Frontal cortex (tissue), 4 donors: ENCODE measurements around the gene SYT7. TPM values are rescaled to one million over a fixed set of nuclear protein-coding genes. Genes with fewer than 3 reads are reported as not detected.

Source experiments
- DNase-seq, 2 donors: peaks; one replicate each; pipeline ENCODE4 v3.0.0; 2012; ENCODE audit warnings: low spot score in 2 of 2
- FAIRE-seq: peaks from 2 replicates; lab custom pipeline; 2012; peaks lifted over from hg19 to GRCh38; lab: Jason Lieb, UNC
- total RNA-seq: library from RNA; depleted of rRNA; stranded (reverse); fragments of >200 nt; gene quantifications from one replicate; pipeline ENCODE4 v1.2.3, GENCODE V29; 2014
- donor health status: control.
- donor health status: control.
- donor health status: control.

Gene SYT7
- total RNA-seq, 1 donor from 2014 or later, result 14.7 TPM

DNA sequence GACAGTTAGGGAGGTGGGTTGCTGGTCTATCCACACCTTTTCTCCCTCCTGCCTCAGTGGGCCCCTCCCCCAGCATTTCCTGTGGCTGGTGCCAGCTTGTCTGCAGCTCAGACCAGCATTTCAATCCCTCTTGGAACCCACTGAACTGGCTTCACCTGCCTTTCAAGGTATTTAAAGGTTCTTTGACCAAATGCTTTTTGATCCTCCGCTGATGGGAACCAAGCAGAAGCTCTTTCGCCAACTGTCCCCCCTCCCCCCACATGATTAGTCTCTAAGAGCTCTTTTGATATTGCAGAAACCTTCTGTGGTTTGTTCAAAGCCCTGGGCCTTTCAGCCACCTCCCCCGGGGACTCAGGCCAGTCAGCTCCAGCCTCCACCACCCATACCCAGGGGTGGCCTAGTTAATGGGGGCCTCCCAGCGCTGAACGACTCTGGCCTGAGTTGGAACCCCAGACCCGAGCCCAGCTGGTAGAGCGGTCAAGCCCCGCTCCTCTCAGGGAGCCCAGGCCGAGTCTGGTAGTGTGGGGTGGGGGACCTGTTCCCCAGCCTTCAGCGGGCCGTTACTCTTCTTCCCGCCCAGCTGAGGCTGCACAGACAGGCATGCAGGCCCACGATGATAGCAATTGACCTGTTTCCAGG is 6.0 kb upstream of the SYT7 start:
- DNase-seq (no peak), FAIRE-seq (no peak)

GRCh38 chr11:61585115-61585514 is 4.2 kb upstream of the SYT7 start:
- DNase-seq, result no peak

DNA sequence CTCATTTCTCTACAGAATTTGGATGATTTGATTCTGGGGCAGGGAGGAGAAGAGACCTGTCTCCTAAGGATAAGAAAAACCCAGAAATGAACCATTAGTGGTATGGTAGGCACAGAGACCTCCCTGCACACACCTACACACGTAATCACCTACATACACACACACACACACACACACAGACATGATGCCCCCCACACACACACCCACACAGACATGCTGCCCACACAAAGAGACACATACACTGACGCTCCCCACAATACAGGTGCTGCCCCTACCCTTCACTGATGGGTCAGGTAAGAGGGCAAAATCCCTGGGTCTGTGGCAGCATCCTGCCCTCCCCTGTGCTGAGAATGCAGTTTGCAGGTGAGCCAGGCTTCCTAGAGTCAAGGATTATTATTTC is 1.1 kb upstream of the SYT7 start:
- FAIRE-seq (no peak), DNase-seq (no peak)

More at GRCh38 chr11:61585115-61585514, 4.2 kb upstream of the SYT7 start:
- no peak for FAIRE-seq

- DNase-seq, result no peak
- FAIRE-seq, result no peak
These were observed 496 bp downstream of the SYT7 start for GRCh38 chr11:61580271-61580888.

- FAIRE-seq (no peak), DNase-seq (no peak)
These were observed 1.1 kb downstream of the SYT7 start for GRCh38 chr11:61579676-61580270.

GRCh38 chr11:61578819-61579675 is 1.8 kb downstream of the SYT7 start:
- FAIRE-seq (no peak), DNase-seq (no peak)

- no peak for DNase-seq
- no peak for FAIRE-seq
These were observed 3.3 kb downstream of the SYT7 start for GRCh38 chr11:61577383-61578118.

- DNase-seq (no peak), FAIRE-seq (no peak)
These were observed 4.7 kb downstream of the SYT7 start for GRCh38 chr11:61575886-61576861.

DNA sequence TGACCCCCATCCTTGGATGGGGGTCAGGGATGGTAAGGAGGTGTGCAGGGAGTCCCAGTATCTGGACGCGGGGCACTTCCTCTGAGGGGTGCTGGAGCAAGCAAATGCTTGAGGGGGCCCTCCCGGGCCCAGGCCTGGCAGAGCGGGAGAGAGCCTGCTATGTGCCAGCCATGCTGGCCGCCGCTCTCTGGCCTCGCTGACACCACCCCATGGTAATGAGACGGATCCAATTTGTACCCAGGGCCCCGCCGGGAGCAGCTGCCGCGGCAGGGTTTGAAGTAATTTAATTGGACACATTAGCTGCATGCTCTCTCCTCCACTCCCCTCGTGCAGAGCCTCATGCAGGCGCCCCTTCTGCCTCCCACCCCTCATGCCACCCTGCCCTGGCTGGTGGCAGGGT is 6.3 kb downstream of the SYT7 start:
- DNase-seq (no peak), FAIRE-seq (no peak)

GRCh38 chr11:61572913-61573312 is 8.0 kb downstream of the SYT7 start:
- FAIRE-seq (no peak), DNase-seq (no peak)

DNA sequence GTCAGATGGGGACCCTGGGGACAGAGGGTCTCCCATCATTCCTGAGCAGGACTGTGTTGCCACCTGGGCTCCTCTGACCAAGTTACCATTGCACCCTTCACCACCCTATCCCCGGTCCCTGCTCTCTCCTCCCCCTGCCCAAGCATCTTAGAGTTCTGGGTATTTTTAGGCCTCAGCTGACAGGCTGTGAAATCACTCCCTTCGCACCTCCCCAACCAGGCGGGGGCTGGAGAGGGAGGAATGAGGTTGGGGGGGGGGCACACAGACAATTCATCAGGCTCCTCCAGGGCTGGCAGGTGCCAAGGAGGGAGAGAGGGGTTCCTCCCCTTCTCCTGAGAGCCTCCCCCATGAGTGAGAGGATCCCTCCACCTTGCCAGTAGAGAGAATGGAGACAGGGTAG is 9.0 kb downstream of the SYT7 start:
- DNase-seq, result no peak

DNA sequence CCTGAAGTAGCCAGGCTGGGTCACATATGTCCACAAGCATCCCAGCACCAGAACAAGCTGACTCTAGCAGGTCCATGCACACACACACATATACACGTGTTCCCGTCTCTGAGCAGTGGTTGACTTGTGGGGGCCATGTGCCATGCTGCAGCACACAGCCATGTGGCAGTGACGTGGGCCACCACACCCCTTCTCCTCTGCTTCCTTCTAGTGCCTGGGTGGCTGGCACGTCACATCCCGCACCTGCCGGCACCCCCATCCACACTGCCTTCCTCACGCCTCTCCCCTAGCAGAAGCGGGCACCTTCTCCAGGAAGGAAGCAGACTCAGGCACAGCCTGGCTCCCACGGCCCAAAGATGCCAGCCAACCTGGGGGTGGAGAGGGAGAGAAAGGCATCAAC is 9.5 kb downstream of the SYT7 start:
- no peak for FAIRE-seq

More for the DNA sequence above, 9.0 kb downstream of the SYT7 start:
- FAIRE-seq, result no peak

GRCh38 chr11:61569701-61570100 is 11.2 kb downstream of the SYT7 start:
- no peak for FAIRE-seq
- DNase-seq, result no peak

More for the DNA sequence above, 9.5 kb downstream of the SYT7 start:
- DNase-seq, result no peak

DNA sequence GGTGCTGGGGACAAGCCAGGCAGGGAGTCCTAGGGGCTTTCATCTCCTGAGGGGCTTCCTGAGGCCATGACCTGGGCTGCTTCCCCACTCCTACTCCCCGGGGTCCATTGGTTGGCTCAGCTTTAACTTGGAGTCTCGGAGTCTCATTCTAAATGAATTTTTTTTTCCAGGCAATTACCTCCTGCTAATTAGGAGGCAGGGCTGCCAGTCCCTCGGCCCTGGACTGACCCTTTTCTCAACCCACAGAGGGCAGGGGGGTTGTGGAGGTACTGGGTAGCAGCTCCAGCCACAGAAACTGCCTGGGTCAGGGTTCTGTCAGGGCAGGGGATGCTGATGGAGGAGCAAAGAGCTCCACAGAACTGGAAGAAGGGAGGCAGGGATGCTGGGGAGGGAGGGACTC is 11.9 kb downstream of the SYT7 start:
- DNase-seq (no peak), FAIRE-seq (no peak)

DNA sequence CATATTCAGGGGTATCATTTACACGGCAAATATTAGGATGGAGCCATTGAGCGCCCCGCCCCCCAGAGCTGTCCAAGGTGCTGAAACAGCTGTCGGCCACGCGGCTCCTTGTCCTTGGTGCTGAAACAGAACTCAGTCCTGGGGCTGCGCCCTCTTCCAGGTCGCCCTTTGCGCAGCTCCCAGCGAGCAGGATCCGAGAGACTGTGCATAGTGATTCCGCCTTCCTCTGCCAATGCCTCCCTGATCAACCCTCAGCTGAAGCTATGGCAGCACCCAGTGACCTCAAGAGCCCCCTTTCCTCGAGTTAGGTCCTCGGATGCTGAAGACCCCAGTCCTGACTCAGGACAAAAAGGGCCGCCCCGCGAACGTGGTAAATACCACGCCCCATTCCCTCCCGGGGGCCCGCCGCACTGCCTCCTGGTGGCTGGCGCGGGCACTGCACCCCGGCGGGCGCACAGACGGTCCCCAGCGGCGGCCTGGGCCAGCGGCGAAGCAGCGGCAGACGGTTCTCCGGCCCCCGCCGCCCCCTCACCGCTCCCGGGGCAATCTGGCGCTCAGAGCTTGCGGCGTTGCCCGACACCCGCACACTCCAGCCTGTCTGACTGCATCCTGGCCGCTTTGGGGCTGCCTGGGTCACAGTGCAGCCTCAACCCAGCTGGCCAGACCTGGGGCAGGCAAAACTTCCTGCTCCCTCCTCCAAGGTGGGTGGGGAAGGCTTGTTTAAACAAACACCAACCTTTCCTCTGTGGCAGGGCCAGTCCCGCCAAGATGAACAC is 13.4 kb downstream of the SYT7 start:
- FAIRE-seq (no peak), DNase-seq (peak; percentile 86)

DNA sequence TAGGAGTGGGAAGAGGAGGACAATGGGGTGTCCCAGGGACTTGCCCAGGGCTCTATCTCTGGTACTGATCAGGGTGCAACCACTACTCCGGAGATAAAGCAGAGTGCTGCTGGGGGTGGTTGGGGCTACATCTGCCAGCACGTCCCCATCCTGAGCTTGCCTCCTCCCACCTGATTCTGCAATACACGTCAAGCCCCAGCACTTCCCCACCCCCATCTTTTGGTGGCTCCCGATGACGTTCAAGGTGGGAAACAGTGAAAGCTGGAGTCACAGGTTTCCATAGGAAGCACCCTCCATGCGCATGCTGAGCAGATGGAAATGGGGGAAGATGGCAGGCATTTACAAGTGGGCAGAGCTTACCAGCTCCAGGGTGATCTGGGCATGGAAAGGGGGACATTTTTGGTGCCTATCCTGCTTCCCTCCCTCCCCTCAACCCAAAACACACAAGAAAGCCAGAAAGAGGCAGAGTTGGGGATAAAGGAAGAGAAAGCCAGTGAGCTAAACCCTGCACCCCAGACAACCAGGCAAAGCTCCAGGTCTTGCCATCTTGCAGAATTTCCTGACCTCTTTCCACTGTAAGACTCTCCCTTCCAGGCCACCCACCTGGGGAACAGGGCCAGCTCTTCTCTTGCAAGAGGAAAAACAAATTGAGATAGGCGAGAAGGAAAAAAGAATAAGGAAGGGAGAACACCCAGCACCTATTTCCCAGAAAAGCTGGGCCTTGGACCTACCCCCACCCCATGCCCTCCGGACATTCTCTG is 15.8 kb downstream of the SYT7 start:
- DNase-seq (no peak), FAIRE-seq (no peak)

DNA sequence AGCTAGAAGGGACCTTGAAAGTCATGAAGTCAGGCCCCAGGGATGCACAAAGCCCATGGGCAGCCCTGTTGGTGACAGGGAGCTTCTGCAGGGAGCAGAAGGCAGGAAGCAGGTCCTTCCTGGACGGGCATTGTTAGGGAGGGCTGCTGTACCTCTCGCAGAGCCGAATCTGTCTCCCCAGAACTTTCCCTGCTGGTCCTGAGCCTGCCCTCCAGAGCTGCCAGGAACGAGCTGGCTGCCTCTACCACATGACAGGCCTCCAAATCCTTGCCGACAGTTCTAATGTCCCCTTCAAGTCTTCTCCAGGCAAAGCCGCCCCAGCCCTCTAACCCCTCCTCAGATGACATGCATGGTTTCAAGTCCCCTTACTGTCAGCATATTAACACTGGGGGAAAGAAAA is 20.1 kb downstream of the SYT7 start:
- DNase-seq (no peak), FAIRE-seq (no peak)
